ENCODE measurements around the gene NSD1.

- TF ChIP-seq CTCF (IDR thresholded peaks at IDR 0.05 in 4 of 5, conservative IDR thresholded peaks at IDR 0.05 in 1 of 5) (no peak), POLR2A (IDR thresholded peaks at IDR 0.05) (no peak)
Observed at GRCh38 chr5:177307544-177308363, 174.2 kb downstream of the NSD1 start.

Measured in gastrocnemius medialis (tissue), 4 donors.